Right lung (tissue), 5 donors: ENCODE results near the gene CTNND2. TPM values are rescaled to one million over a fixed set of nuclear protein-coding genes. Genes with fewer than 3 reads are reported as not detected.
"Not testable (repeated sequence)": the region's sequence is repeated elsewhere in the genome, so short reads cannot be mapped to it uniquely, and the experiment has no call there.

Experiments
- DNase-seq, 2 donors: peaks; one replicate each; pipeline ENCODE4 v3.0.0-alpha.2; 2013
- polyA plus RNA-seq, 5 donors: library from polyadenylated mRNA; unstranded; fragments of 120-200 nt; gene quantifications; one replicate each; pipeline versions ENCODE4 v1.2.1 to v1.2.3, GENCODE V29; 2013; ENCODE audit warnings: inconsistent platforms in 1 of 5, low replicate concordance in 1 of 5; ENCODE audit not compliant: insufficient read length in 5 of 5, insufficient read depth in 1 of 5

The CTNND2 gene
- polyA plus RNA-seq, 5 donors = 1.7 to 3.6 (median 1.9) TPM

DNA sequence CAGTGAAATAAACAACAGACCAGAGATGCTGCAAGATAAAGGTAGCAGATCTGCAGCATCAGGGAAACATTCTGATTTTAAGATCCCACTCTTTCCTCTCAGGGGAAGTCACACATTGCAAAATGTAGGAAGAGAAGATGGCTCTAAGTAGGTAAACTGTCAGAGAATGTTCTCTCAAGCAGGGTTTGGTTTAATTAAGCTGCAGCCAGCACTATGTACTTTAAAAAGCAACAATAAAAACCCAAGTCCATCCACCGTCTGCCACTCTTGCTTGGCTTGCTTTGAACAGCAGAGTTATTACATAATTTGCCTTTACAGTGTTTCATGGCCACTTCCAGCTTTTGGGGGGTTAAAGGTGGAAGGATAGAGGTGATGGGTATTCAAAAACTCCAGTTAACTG lies 800.0 kb downstream of the CTNND2 start:
- DNase-seq = no peak

DNA sequence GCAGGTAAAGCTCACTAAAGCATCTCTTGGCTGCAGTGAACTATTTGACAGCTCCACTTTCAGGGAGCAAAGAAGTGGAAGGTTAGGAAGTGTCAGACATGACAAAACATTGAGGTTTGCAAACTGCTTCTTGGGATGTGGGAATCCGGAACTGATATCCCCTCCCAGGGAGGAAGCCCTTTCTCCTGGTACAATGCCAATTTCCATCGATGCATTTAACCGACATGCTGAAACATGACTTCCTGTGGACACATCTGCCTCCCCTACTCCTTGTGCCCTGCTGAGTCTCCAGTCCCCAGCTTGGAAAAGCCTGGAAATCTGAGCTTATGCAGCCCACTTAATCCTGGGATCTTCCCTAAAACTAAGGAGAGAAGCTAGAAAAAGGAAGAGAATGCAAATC lies 820.1 kb downstream of the CTNND2 start:
- no peak for DNase-seq

DNA sequence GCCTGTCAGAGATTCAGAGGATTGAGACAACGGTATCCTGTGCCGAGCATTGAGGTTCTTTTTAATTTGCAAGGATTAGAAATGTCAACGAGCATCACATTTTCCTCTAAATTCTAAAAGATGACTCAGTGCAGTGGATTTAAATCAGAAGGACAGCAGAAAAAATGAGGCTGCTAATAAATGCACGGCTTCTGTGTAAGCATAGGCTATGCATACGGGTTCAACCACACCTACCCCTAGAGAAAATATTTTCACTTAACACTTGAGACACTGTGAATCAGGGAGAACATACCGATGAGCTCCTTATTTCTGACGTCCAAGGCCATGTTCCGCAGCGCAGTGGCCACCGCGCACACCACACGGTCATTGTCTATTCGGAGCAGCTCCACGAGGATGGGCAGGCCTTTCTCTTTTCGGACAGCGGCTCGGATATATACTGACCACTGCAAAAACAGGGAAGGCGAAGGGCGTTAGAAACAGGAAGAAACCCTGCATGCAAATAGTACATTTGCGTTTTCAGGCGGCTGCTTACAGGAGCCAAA lies 821.8 kb downstream of the CTNND2 start:
- DNase-seq = no peak

DNA sequence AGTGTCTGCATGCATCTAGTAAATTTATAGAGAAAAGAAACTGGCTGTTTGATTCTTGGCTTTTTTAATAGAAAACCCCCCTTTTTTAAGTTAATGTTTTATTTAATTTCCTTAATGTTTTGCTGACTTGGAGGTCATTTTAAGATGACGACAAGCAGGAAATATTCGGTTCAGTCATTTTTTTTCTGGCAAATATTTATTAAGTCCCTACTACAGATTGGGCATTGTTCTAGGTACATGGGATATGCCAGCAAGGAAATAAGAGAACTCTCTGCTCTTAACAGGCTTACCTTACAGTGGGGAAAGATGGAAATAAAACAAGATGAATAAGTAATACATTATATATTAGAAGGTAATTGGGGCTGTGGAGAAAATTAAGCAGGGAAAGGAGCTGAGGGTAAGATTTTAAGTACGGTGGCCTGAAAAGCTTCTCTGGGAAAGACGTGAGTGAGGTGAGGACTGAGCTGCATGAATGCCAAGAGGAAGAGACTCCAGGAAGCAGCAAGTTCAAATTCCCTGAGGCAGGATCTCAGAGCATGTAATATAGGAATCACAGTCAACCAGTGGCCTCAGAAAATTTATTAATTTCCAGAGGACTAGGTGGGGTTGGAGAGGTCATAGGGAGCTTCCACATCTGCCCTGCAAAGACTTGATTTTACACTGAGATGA lies 827.2 kb downstream of the CTNND2 start:
- DNase-seq = no peak

DNA sequence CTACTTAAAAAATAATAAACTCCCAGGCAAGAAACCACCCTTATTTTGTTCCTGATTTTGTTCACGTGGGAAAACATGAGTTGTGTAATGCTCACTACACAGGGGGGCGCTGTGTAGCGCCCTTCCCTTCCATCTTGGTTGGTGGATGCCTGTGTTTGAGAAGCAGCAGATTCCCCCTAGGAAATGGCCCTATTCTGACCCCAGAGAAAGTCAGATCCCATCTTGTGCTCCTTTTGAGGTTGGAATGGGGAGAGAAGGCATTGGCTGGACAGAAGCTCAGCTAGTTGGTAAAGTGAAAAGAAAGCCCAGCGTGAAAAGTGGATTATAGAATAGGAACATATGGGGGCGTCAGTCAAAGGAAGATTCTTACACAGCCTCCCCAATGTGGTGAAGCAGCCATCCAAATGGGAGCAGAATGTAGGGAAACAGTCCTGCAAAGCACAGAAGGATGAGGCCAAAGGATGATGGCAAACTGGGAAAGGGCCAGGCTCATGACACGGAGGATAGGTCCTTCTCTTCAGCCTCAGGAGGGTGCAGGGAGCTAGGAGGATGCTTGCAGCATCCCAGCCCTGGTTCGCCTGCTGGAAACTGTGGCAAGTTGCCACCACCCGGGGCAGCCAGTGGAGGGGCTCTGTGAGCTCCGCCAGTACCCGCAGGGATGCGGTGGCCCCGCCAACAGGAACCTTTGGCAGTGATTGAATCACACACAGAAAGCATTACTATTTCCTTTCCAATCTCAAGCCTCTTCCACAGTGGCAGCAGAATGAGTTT lies 829.0 kb downstream of the CTNND2 start:
- DNase-seq = no peak

DNA sequence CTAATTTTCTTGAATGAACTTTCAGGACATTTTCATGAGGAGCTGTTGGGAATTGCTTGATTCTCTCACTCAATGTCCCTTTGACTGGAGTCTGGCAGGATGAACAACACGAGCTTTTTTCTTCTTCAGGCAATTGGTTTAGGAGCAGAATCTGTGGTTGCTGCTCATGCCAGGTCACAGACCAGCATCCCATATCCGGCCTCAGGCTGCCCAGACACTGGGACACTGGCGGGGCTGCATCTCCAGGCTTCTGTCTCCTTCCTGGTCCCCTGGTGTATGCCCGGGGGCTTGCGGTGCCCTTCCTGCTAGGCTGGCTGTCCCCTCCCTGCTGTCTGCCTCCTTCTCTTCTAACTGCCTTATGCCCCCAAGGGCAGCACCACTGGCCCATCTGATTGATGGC lies 831.7 kb downstream of the CTNND2 start:
- no peak for DNase-seq

DNA sequence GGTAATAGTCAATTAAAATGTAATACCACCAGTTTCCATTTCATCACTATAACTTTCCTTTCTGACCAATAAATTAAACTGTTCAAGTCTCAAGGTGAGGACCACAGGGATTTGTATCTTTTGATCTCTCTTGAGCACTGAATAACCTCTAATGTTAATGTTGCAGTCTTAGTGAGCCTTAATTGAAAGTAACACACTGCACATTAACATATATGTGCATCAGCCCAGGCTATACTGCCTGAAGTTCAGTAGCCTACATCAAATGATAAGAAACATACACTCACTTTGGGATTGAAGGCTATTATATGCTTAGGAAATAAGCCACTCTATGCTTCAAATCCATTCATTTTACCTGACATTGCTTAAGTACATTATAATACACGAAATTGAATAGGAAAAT lies 832.2 kb downstream of the CTNND2 start:
- DNase-seq = no peak

DNA sequence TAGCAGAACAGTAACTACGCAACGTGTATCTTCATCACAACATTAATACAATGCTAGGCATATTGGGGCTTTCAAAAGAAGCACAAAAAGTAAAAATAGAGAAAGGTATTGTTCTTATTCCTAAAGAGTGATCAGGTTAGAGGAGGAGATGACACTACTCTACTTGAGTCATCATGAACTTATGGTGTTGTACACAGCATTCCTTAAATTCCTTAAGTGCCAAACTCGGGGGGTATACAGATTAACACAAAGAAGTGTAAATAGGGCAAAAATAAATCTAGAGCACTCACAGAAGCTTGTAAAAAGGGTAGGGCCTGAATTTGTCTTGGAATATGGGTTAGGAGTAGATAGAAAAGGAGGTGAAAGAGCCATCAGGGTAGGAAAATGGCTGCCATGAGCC lies 835.2 kb downstream of the CTNND2 start:
- DNase-seq = no peak

DNA sequence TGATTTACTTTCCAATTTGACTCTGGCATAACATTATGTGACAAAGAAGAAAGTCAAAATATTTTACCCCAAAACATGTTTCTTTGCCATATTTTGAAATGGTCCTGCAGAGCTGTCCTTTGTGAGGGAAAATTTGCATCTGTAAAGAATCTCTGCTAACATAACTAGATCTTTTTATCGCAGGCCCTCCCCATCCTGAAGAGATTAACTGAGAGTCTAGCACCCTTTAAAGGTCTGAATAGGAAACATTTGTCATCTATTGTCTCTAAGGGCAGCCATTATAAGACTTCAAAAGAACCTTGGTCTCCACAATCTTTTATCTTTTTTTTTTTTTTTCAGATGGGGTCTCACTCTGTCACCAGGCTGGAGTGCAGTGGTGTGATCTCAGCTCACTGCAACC lies 838.5 kb downstream of the CTNND2 start:
- DNase-seq = not testable (repeated sequence)

DNA sequence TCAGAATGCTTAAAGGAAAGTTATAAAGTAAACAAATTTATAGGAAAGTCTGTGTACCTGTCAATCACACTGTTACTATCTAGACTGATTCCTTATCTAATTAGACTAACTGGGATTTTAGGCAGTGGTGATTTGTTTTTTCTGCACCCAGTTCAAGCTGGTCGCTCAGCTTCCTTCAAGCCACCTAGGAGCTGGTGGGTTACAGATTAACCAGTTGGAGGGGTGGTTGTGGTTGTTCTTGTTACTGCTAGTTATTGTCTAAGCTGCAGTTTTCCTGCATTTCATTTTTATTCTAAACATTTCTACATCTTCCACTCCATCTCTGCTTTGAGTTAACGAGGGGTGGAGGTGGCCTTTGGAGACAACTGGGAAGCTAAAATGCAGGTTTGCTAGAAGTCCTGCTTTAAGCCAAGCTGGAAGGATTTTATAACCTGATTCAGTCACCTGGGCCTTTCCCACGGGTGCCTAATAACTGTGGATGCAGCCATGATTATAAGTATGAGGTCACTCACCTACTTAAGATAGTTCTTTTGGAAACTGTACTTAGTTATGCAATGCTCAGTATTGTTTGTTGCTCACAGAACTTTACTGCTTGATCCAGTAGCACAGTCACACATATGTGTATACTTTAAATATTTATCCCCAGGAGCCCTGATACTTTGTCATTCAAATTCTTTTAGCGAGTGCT lies 839.3 kb downstream of the CTNND2 start:
- DNase-seq = no peak

DNA sequence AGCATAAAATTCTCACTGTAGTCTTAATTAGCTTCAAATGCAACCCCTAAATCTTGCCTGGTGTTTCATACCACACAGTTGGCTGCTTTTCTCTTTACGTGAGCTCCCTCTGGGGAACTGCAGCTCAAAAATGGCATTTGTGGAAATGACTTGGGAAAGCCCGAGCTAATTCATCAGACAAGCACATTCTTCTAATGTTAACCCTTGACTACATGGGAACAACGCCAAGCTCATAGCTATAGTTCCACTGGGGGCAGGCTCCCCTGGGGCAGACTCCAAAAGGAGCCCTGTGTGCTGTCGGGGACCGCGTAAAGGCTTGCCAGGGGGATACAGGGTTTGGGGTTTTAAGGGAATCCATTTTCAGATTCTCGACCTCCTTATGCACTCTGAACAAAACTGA lies 841.8 kb downstream of the CTNND2 start:
- peak; percentile 38 to 45 for DNase-seq

DNA sequence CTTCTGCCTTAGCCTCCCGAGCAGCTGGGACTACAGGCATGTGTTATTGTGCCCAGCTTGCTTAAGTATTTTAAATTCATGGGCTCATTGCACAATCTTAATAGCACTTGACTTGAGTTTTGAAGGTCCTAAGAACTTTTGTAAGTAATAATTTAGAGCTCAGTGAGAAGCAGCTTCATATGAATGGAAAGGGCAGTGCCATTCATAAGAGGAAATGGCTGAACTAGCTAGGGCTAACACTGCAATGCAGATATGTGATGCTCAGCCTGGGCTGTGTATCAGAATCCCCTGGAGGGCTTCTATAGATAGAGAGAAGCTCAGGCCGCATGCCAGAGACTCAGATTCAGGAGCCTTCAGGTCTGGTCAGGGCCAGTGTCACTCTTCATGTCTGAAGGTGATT lies 847.7 kb downstream of the CTNND2 start:
- DNase-seq = peak in 1 of 2 donors; percentile 3

DNA sequence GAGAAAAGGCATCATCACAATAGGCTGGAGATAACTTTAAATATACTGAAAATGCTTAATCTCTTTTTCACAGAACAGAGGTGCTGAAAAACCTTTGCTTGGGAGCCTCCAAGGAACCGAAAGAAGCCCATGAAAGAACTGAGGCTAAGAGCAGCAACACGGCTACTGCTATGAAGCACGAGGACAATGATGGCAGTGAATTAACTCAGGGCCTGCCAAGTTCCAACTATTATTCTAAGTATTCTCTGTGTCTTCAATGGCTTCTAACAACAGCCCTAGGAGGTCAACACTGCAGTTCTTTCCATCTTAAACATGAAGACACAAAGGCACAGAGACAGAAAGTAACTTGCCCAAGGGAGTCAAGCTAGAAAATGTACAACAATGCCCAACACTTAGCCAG lies 850.2 kb downstream of the CTNND2 start:
- no peak for DNase-seq

DNA sequence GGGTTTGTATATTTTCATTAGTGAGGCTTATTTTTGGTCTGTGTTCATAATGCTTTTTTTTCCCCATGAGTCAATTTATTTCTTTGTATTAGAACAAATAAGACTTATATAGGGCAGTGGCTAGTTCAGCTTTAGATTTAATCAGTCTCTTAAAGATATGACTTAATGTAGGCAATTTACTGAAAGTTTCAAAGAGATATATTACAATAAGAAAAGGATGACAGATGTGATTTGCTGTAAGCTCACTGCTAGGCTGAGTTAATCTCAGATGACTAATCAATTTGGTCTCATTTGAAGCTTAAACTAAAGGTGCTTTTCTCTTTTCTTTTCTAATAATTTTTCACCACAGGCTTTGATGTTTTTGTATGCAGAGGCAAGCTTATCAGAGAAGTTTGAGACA lies 851.4 kb downstream of the CTNND2 start:
- DNase-seq = no peak

DNA sequence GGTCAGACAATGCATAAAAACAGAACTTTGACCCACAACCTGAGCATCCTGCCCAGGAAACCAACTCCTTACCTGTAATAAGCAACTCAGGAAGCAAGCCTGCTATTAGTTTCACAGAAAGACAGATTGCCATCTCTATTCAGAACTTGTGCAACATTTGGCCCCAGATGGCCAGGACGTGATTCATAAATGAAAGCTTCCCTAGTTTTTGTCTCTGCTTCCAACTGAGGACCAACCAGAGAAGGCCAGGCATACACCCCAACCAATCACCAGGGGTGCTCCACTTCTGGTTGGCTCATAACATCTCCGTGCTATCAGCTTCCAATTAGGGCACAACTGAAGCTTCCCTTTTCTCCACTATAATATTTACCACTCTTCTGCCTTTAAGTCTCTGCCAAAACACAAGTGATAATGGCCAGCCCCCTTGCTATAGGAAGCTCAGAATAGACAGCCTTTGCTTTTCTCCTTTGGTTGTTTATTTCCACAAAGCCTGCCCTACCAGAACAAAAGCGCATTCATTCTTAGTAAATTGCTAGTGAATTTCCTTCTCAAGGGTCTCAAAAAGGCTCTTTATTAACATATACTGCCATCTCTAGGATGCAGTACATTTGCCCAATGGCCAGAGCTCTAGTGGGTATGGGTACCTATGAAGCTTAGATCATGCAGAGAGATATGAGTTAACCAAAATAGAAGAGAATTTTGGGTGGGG lies 853.5 kb downstream of the CTNND2 start:
- DNase-seq = no peak

DNA sequence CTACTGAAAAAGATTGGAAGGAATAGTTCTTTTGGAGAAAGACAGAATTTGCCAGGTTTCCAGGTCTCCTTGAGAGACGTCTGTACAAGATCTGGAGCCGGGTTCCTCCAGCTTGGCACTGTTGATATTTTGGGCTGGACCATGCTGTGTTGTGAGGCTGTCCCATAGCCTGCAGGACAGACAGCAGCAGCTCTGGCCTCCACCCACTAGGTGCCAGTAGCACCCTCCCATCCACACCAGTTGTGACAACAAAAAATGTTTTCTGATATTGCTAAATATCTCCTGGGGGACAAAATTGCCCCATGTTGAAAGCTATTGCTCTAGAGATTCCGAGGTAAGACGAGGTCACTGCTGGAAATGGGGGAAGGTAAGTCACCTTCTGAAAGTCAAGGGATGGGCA lies 855.5 kb downstream of the CTNND2 start:
- no peak for DNase-seq

DNA sequence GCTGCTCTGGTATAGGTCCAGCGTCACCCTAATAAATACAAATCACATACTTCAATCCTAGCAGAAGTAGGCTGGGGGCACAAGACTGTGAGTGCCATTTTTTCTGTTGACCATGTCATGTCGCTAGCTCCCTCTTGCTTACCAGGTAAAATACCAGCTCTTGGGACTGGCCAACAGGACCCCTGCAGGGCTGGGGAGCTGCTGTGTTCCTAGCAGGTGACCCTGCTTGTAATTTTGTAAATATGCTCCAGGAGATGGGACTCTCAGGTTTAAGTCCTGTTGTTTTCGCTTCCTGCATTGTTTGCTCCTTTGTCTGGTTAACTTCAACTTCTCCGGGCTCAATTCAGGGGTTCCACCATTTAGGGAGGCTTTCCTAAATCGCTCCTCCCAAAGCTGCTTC lies 856.6 kb downstream of the CTNND2 start:
- no peak for DNase-seq

DNA sequence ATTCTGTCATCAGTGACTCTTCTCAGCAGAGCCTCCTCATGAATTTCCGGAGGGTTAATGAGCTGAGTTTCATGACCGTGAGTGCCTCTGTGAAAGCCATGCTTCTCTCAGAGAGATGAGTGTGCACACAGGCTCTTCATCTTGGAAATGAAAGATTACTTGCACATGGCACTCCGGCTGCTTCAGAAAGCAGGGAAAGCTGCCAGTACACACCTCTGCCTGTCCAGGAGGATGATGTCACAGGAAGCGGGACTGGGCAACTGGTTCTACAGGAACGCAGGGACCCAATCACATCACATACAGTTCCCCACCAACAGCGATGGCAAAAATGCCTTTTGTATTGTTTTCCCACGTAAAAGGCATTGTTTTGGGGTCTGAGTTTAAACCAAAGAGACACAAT lies 857.2 kb downstream of the CTNND2 start:
- DNase-seq = no peak

DNA sequence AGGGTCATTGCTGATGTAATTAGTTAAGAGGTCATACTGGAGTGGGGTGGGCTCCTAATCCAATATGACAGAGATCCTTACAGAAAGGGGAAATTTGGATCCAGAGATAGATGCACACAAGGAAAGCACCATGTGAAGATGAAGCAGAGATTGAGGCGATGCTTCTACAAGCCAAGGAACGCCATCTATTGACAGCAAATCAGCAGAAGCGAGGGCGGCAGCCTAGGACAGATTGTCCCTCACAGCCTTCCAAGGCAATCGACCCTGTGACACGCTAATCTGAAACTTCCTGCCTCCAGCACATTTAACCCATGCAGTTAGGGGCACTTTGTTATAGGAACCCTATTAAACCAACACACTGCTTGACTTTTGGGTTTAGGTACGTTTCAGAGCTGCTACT lies 858.1 kb downstream of the CTNND2 start:
- no peak for DNase-seq

DNA sequence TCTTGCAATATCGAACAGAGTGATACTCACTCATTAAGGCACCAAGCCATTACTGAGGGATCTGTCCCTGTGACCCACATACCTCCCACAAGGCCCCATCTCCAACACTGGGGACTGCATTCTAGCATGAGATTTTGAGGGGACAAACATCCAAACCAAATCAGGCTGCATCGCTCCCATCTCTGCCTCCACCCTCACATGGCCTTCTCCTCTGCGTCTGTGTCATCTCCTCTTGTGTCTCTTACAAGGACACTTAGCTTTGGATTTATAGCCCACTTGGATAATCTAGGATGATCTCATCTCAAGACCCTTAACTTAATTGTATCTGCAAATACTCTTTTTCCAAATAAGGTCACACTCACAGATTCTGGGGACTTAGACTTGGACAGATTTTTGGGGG lies 858.8 kb downstream of the CTNND2 start:
- DNase-seq = no peak

DNA sequence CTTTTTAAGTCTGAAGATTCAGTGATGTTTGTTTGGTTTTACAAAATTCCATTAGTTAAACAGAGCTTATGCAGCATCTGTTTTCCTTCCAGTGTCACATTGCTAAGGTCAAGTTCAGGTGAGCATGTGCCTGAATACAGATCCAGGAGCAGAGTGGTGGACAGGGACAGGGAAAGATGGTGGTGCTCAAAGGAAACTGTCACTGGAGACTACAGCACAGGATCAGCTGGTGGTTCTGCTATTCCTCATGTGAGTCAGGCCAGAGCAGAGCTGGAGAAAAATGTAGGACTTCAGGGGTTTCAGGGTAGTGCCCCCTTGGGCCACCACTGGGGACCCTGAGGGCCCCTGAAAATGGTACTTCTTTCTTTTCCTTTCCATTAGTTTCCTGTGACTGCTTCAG lies 859.7 kb downstream of the CTNND2 start:
- no peak for DNase-seq

DNA sequence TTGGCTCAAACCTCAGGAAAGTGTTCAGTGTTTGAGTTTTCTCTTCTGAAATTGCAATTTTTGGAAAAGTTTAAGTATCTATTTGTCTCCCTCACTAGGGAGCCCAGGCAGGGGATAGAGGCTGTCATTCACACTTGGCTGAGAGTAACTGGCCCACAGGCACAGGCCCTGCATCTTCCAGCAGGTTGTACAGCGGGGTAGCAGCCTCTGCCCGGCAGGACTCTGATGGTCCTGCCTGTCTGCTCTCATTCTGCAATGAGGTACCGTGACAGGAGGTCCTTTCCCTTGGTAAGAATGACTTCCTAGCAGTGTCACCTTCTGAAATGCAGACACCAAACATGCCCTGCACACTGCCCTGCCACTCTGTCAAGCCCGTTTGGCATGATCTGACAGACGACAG lies 860.4 kb downstream of the CTNND2 start:
- no peak for DNase-seq
